Left ventricle myocardium superior (tissue), 1 donor: ENCODE results near the gene CYTH1. TPM values are rescaled to one million over a fixed set of nuclear protein-coding genes. Genes with fewer than 3 reads are reported as not detected.
"Not testable (repeated sequence)": the region's sequence is repeated elsewhere in the genome, so short reads cannot be mapped to it uniquely, and the experiment has no call there.

Experiments
- ATAC-seq: fragments of 200-7000 bp; cut with Tn5 transposase; one replicate; pipeline ENCODE4 v1.9.1; 2020; ENCODE audit warnings: mild to moderate bottlenecking, moderate library complexity
- DNase-seq: peaks from one replicate; pipeline ENCODE4 v3.0.0-alpha.2; 2020
- intact Hi-C: fragments of 100-400 bp; cut with micrococcal nuclease; formaldehyde crosslinking; loops from one replicate; pipeline ENCODE4 v1.11.0; 2022
- total RNA-seq: library from RNA; stranded (reverse); fragmentation: NEBNext Ultra II Directional; extraction: Animal tissue kit (Norgen Biotek cat#: 25700); gene quantifications from one replicate; pipeline ENCODE4 v1.2.1, GENCODE V29; 2021
- donor health status: DM: no; HTN: yes; CAD: no; lungs with severe emphysema.

CYTH1 gene
- total RNA-seq, 1 donor from 2014 or later = 38.0 TPM

GRCh38 chr17:78791840-78792709, 10.0 kb upstream of the CYTH1 start:
- no peak for DNase-seq
- intact Hi-C loops = no loop called here
- ATAC-seq = no peak

GRCh38 chr17:78790552-78790951, 8.5 kb upstream of the CYTH1 start:
- no peak for DNase-seq
- intact Hi-C loops = no loop called here
- ATAC-seq = no peak

- intact Hi-C loops = no loop called here
- DNase-seq (peak; percentile 92), ATAC-seq (peak; percentile 68)
These were observed 7.6 kb upstream of the CYTH1 start for GRCh38 chr17:78789663-78790181.

- peak; percentile 49 for ATAC-seq
- DNase-seq = no peak
- intact Hi-C loops = no loop called here
These were observed 7.1 kb upstream of the CYTH1 start for GRCh38 chr17:78789149-78789662.

- no peak for DNase-seq
- no peak for ATAC-seq
- intact Hi-C loops = no loop called here
These were observed 6.4 kb upstream of the CYTH1 start for GRCh38 chr17:78788451-78788850.

- intact Hi-C loops = no loop called here
- DNase-seq (no peak), ATAC-seq (no peak)
These were observed 5.4 kb upstream of the CYTH1 start for GRCh38 chr17:78787444-78787843.

- intact Hi-C loops = no loop called here
- ATAC-seq = no peak
- DNase-seq = no peak
These were observed 3.6 kb upstream of the CYTH1 start for GRCh38 chr17:78785663-78786057.

- intact Hi-C loops = no loop called here
These were observed 3.1 kb upstream of the CYTH1 start for GRCh38 chr17:78785011-78785662.

GRCh38 chr17:78784352-78784751, 2.3 kb upstream of the CYTH1 start:
- no peak for DNase-seq
- no peak for ATAC-seq
- intact Hi-C loops = no loop called here

More at GRCh38 chr17:78785011-78785662, 3.1 kb upstream of the CYTH1 start:
- DNase-seq = no peak
- ATAC-seq = no peak

GRCh38 chr17:78783711-78784324, 1.7 kb upstream of the CYTH1 start:
- DNase-seq = no peak
- no peak for ATAC-seq
- intact Hi-C loops = no loop called here

GRCh38 chr17:78781104-78781892, 775 bp downstream of the CYTH1 start:
- DNase-seq = peak; percentile 78
- peak; percentile 32 for ATAC-seq
- intact Hi-C loops = no loop called here

- DNase-seq (no peak), ATAC-seq (no peak)
- intact Hi-C loops = no loop called here
These were observed 1.7 kb downstream of the CYTH1 start for GRCh38 chr17:78780335-78780734.

- ATAC-seq = no peak
- intact Hi-C loops = no loop called here
- DNase-seq = no peak
These were observed 2.2 kb downstream of the CYTH1 start for GRCh38 chr17:78779850-78780249.

- DNase-seq, ATAC-seq, intact Hi-C loops: not testable (repeated sequence)
These were observed 2.8 kb downstream of the CYTH1 start for GRCh38 chr17:78779286-78779651.

- ATAC-seq (no peak), DNase-seq (no peak)
- intact Hi-C loops = no loop called here
These were observed 4.2 kb downstream of the CYTH1 start for GRCh38 chr17:78777881-78778280.

- peak; percentile 24 for ATAC-seq
- intact Hi-C loops = no loop called here
- no peak for DNase-seq
These were observed 7.0 kb downstream of the CYTH1 start for GRCh38 chr17:78774956-78775571.

- intact Hi-C loops = no loop called here
- DNase-seq (no peak), ATAC-seq (no peak)
These were observed 7.6 kb downstream of the CYTH1 start for GRCh38 chr17:78774453-78774852.

GRCh38 chr17:78771758-78772382, 10.2 kb downstream of the CYTH1 start:
- DNase-seq (no peak), ATAC-seq (no peak)
- intact Hi-C loops = no loop called here
